BE2C (cell line): Measurements from ENCODE around the gene TSPAN9.

Experiments used
- DNase-seq: peaks from one replicate; pipeline ENCODE4 v3.0.0-alpha.2; 2020
- H3K27me3 ChIP-seq: fragments of 250-450 bp; sonication (Bioruptor Pico); 2 replicates; pipeline ENCODE4 v1.5.1; 2020; ENCODE audit warnings: mild to moderate bottlenecking
- H3K36me3 ChIP-seq: fragments of 250-450 bp; sonication (Bioruptor Pico); 2 replicates; pipeline ENCODE4 v1.5.1; 2020; ENCODE audit warnings: mild to moderate bottlenecking
- H3K4me1 ChIP-seq: fragments of 250-450 bp; sonication (Bioruptor Pico); 2 replicates; pipeline ENCODE4 v1.5.1; 2020
- H3K4me3 ChIP-seq: 2 replicates; pipeline ENCODE4 v1.5.1; 2011; ENCODE audit warnings: low read depth, low read length
- H3K9me3 ChIP-seq: fragments of 250-450 bp; sonication (Bioruptor Pico); 2 replicates; pipeline ENCODE4 v1.5.1; 2020
- CTCF ChIP-seq: IDR thresholded peaks from 2 replicates; pipeline ENCODE4 v1.5.1; 2012; ENCODE audit warnings: mild to moderate bottlenecking, low read depth, low read length

Gene TSPAN9

DNA sequence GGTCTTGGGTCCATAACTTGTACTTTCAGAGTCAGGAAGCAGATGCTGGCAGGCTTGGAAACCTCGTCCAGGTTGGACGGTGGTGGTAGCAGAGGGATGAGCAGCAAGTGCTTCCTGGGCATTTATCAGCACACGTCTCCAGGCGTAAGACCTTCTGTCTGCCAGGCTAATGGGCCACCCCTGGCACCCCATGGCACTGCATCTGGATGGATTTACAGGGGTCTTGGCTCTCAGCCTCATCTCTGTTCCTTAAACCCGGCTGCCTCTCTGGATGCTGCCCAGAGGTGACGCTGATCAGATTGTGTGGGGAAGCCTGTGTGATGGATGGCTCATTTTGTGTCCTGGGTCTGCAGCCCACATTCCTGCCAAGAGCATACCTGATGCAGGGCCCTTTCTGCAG is 145.1 kb downstream of the TSPAN9 start:
- H3K4me1 ChIP-seq = peaks cover 55% of the 10 kb centered on the region
- H3K4me3 ChIP-seq = no peak overlapping the region
- no peaks in the 10 kb centered on the region for H3K9me3 ChIP-seq
- no peaks in the 10 kb centered on the region for H3K36me3 ChIP-seq
- DNase-seq = no peak
- TF ChIP-seq CTCF = no peak
- no peaks in the 10 kb centered on the region for H3K27me3 ChIP-seq

GRCh38 chr12:3222979-3223378 is 145.8 kb downstream of the TSPAN9 start:
- Histone ChIP-seq H3K4me3 (no peak overlapping the region), H3K27me3 (no peaks in the 10 kb centered on the region), H3K4me1 (peaks cover 49% of the 10 kb centered on the region), H3K9me3 (no peaks in the 10 kb centered on the region), H3K36me3 (no peaks in the 10 kb centered on the region)
- no peak for TF ChIP-seq CTCF
- no peak for DNase-seq

GRCh38 chr12:3223601-3224529 is 146.7 kb downstream of the TSPAN9 start:
- no peaks in the 10 kb centered on the region for H3K27me3 ChIP-seq
- DNase-seq = no peak
- H3K4me1 ChIP-seq = peaks cover 42% of the 10 kb centered on the region
- H3K9me3 ChIP-seq = no peaks in the 10 kb centered on the region
- H3K4me3 ChIP-seq = no peak overlapping the region
- H3K36me3 ChIP-seq = peaks cover 2% of the 10 kb centered on the region; the same call in 1 of the 2 replicates
- TF ChIP-seq CTCF = no peak

DNA sequence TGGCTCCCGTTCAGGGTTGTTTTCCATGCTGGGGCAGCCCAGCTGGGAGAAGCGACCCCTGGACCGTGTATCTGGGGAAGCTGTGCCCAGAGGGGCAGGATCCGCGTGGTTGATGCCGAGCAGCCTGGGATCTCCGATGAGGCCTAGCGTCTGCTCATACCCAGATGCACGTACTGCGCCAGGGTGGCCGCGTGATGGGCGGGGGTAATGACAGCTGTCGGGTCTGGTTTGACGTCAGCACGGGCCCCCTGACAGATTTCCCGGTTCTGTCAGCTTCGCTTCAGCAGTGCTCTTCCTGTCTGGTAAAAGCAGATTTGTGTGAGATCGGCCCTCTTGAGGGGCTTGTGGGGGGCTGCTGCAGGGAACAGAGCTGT is 147.3 kb downstream of the TSPAN9 start:
- DNase-seq = peak; percentile 52
- no peaks in the 10 kb centered on the region for H3K27me3 ChIP-seq
- H3K9me3 ChIP-seq = no peaks in the 10 kb centered on the region
- no peak overlapping the region for H3K4me3 ChIP-seq
- peaks cover 6% of the 10 kb centered on the region; the same call in 1 of the 2 replicates for H3K36me3 ChIP-seq
- TF ChIP-seq CTCF = no peak
- peaks cover 36% of the 10 kb centered on the region for H3K4me1 ChIP-seq

- DNase-seq = no peak
- Histone ChIP-seq H3K9me3 (no peaks in the 10 kb centered on the region), H3K4me1 (peaks cover 33% of the 10 kb centered on the region), H3K27me3 (no peaks in the 10 kb centered on the region), H3K4me3 (no peak overlapping the region), H3K36me3 (peaks cover 6% of the 10 kb centered on the region; the same call in 1 of the 2 replicates)
- TF ChIP-seq CTCF = no peak
Observed at GRCh38 chr12:3225154-3225795, 148.1 kb downstream of the TSPAN9 start.

DNA sequence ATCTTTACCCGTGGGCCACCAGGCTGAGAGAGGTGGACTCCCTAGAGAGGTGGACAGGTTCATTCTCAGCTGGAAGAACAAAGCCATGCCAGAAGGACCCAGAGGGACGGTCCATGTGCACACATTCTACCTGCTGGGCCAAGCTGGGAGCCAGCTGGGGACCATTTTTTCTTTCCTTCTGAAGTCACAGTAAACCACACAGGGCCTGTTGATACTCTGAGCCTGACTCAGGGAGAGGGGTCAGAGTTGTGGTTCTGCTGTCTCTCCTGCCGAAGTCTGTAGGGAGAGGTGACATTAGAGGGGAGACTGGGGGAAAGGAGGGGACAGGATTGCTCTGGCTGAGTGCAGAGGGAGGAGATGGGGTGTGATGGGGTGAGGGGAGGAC is 148.6 kb downstream of the TSPAN9 start:
- DNase-seq = no peak
- Histone ChIP-seq H3K27me3 (no peaks in the 10 kb centered on the region), H3K36me3 (peaks cover 6% of the 10 kb centered on the region; the same call in 1 of the 2 replicates), H3K9me3 (no peaks in the 10 kb centered on the region), H3K4me3 (no peak overlapping the region), H3K4me1 (peaks cover 28% of the 10 kb centered on the region)
- TF ChIP-seq CTCF = no peak
